WTC11 (cell line): ENCODE results near the gene PACS1. TPM values are rescaled to one million over a fixed set of nuclear protein-coding genes. Genes with fewer than 3 reads are reported as not detected.

Source experiments
- ATAC-seq: fragments of 200-7000 bp; cut with Tn5 transposase; 2 replicates; pipeline ENCODE4 v1.10.0; 2021; ENCODE audit warnings: mild to moderate bottlenecking, moderate library complexity
- CTCF ChIA-PET: fragments of 300-600 bp; sonication (Branson Sonifier 250); formaldehyde crosslinking; loops from one replicate; lab custom pipeline; 2021; ENCODE audit warnings: antibody characterized with exemption; lab: Charles Lee
- POLR2A ChIA-PET: fragments of 350-600 bp; sonication (Branson Sonifier 250); formaldehyde crosslinking; loops from one replicate; lab custom pipeline; 2021; ENCODE audit warnings: antibody characterized with exemption; lab: Charles Lee
- DNase-seq: peaks from one replicate; pipeline ENCODE4 v3.0.0; 2021; ENCODE audit warnings: low spot score
- H3K27ac Mint-ChIP-seq: 2 replicates; pipeline ENCODE4 v1.8.0; 2021; ENCODE audit warnings: mixed read lengths
- H3K27me3 Mint-ChIP-seq: 2 replicates; pipeline ENCODE4 v1.8.0; 2021; ENCODE audit warnings: low read depth, mild to moderate bottlenecking, moderate library complexity, mixed read lengths
- H3K36me3 Mint-ChIP-seq: 2 replicates; pipeline ENCODE4 v1.8.0; 2021; ENCODE audit warnings: mixed read lengths
- H3K4me1 Mint-ChIP-seq: 2 replicates; pipeline ENCODE4 v1.8.0; 2022; ENCODE audit warnings: mixed read lengths
- H3K4me3 Mint-ChIP-seq: 2 replicates; pipeline ENCODE4 v1.8.0; 2021; ENCODE audit warnings: mild to moderate bottlenecking, moderate library complexity, mixed read lengths
- H3K9me3 Mint-ChIP-seq: 2 replicates; pipeline ENCODE4 v1.8.0; 2021; ENCODE audit warnings: mixed read lengths
- AR ChIP-seq: fragments of 250-450 bp; sonication (Bioruptor Pico); IDR thresholded peaks from 2 replicates; pipeline ENCODE4 v1.9.0; 2021; ENCODE audit warnings: mild to moderate bottlenecking
- CBFB ChIP-seq: sonication (generic); formaldehyde crosslinking; IDR thresholded peaks from 2 replicates; pipeline ENCODE4 v1.8.1; 2022; ENCODE audit warnings: mild to moderate bottlenecking, low read depth, missing genetic modification reagents
- E2F4 ChIP-seq: sonication (generic); formaldehyde crosslinking; IDR thresholded peaks from 2 replicates; pipeline ENCODE4 v1.8.1; 2022; ENCODE audit warnings: low read depth, mild to moderate bottlenecking, moderate library complexity, missing genetic modification reagents, borderline replicate concordance
- ELF4 ChIP-seq: sonication (generic); formaldehyde crosslinking; IDR thresholded peaks from 2 replicates; pipeline ENCODE4 v1.8.1; 2022; ENCODE audit warnings: low read depth, mild to moderate bottlenecking, moderate library complexity, missing genetic modification reagents
- EMX1 ChIP-seq: fragments of 250-450 bp; sonication (Bioruptor Pico); IDR thresholded peaks from 2 replicates; pipeline ENCODE4 v1.8.0; 2021; ENCODE audit warnings: mild to moderate bottlenecking
- ESRRA ChIP-seq: sonication (generic); formaldehyde crosslinking; IDR thresholded peaks from 2 replicates; pipeline ENCODE4 v1.8.1; 2022; ENCODE audit warnings: mild to moderate bottlenecking, missing genetic modification reagents, borderline replicate concordance
- FOXK1 ChIP-seq: sonication (generic); formaldehyde crosslinking; IDR thresholded peaks from 2 replicates; pipeline ENCODE4 v1.8.0; 2022; ENCODE audit warnings: mild to moderate bottlenecking, moderate library complexity, missing genetic modification reagents
- GTF2I ChIP-seq: fragments of 250-450 bp; sonication (Bioruptor Pico); conservative IDR thresholded peaks from 2 replicates; pipeline ENCODE4 v1.4.0; 2021; ENCODE audit warnings: mild to moderate bottlenecking
- MAX ChIP-seq: sonication (generic); formaldehyde crosslinking; IDR thresholded peaks from 2 replicates; pipeline ENCODE4 v1.8.0; 2022; ENCODE audit warnings: mild to moderate bottlenecking, missing genetic modification reagents
- NR3C1 ChIP-seq: sonication (generic); formaldehyde crosslinking; conservative IDR thresholded peaks from 2 replicates; pipeline ENCODE4 v1.8.1; 2023; ENCODE audit warnings: low read depth, mild to moderate bottlenecking, missing genetic modification reagents
- OVOL2 ChIP-seq: fragments of 250-450 bp; sonication (Bioruptor Pico); IDR thresholded peaks from 2 replicates; pipeline ENCODE4 v1.9.0; 2021; ENCODE audit warnings: mild to moderate bottlenecking, borderline replicate concordance
- RELA ChIP-seq: sonication (generic); formaldehyde crosslinking; IDR thresholded peaks from 2 replicates; pipeline ENCODE4 v1.8.1; 2022; ENCODE audit warnings: missing genetic modification reagents, mild to moderate bottlenecking, borderline replicate concordance
- SMAD3 ChIP-seq: sonication (generic); formaldehyde crosslinking; IDR thresholded peaks from 2 replicates; pipeline ENCODE4 v1.8.0; 2022; ENCODE audit warnings: missing genetic modification reagents, mild to moderate bottlenecking, borderline replicate concordance
- SMAD4 ChIP-seq: sonication (generic); formaldehyde crosslinking; IDR thresholded peaks from 2 replicates; pipeline ENCODE4 v1.8.0; 2022; ENCODE audit warnings: mild to moderate bottlenecking, missing genetic modification reagents
- ZNF138 ChIP-seq: sonication (generic); formaldehyde crosslinking; conservative IDR thresholded peaks from 2 replicates; pipeline ENCODE4 v1.8.1; 2022; ENCODE audit warnings: mild to moderate bottlenecking, moderate library complexity, missing genetic modification reagents
- ZNF232 ChIP-seq: sonication (generic); formaldehyde crosslinking; IDR thresholded peaks from 2 replicates; pipeline ENCODE4 v1.8.0; 2022; ENCODE audit warnings: mild to moderate bottlenecking, missing genetic modification reagents
- ZNF317 ChIP-seq: sonication (generic); formaldehyde crosslinking; IDR thresholded peaks from 2 replicates; pipeline ENCODE4 v1.8.1; 2023; ENCODE audit warnings: low read depth, mild to moderate bottlenecking, moderate library complexity, missing genetic modification reagents, borderline replicate concordance
- ZNF425 ChIP-seq: fragments of 250-450 bp; sonication (Bioruptor Pico); conservative IDR thresholded peaks from 2 replicates; pipeline ENCODE4 v1.9.0; 2021; ENCODE audit warnings: mild to moderate bottlenecking
- total RNA-seq: library from RNA; stranded (reverse); gene quantifications from 3 replicates; pipeline ENCODE4 v1.2.3, GENCODE V29; 2021

The PACS1 gene
- total RNA-seq, 1 experiment from 2014 or later, result 34.8 TPM

- TF ChIP-seq AR (CRISPR knock-in tag), result no peak
- TF ChIP-seq OVOL2 (CRISPR knock-in tag), result no peak
- TF ChIP-seq ZNF232 (CRISPR knock-in tag), result no peak
Observed at GRCh38 chr11:66230156-66230555, 160.1 kb downstream of the PACS1 start (continued).

- no peak for TF ChIP-seq OVOL2 (CRISPR knock-in tag)
- TF ChIP-seq ELF4 (CRISPR knock-in tag), result no peak
- no peak for TF ChIP-seq E2F4 (CRISPR knock-in tag)
- TF ChIP-seq ZNF317 (CRISPR knock-in tag), result no peak
- no peak for TF ChIP-seq SMAD4 (CRISPR knock-in tag)
- Mint-ChIP-seq H3K36me3 (no peaks in the 10 kb centered on the region), H3K4me3 (no peak overlapping the region), H3K4me1 (peaks cover 19% of the 10 kb centered on the region), H3K9me3 (no peaks in the 10 kb centered on the region), H3K27ac (no peak overlapping the region), H3K27me3 (no peaks in the 10 kb centered on the region)
- ATAC-seq, result no peak
- DNase-seq, result no peak
- ChIA-PET POLR2A (no interaction called here), CTCF (interaction anchor here (1.5 kb wide), 1 partner anchor 9 kb away, joined by 9 read pairs; no protein-coding TSS in a partner anchor)
Observed at GRCh38 chr11:66230978-66231377, 160.9 kb downstream of the PACS1 start.

GRCh38 chr11:66231561-66231960, 161.5 kb downstream of the PACS1 start:
- TF ChIP-seq ESRRA (CRISPR knock-in tag), result no peak
- no peak for TF ChIP-seq SMAD3 (CRISPR knock-in tag)
- no peak for TF ChIP-seq NR3C1 (CRISPR knock-in tag)
- no peak for TF ChIP-seq RELA
- no peak for TF ChIP-seq GTF2I (CRISPR knock-in tag)
- no peak for TF ChIP-seq CBFB (CRISPR knock-in tag)
- TF ChIP-seq FOXK1 (CRISPR knock-in tag), result no peak
- ChIA-PET CTCF (interaction anchor here (1.5 kb wide), 1 partner anchor 9 kb away, joined by 9 read pairs; no protein-coding TSS in a partner anchor), POLR2A (no interaction called here)
- no peaks in the 10 kb centered on the region for H3K36me3 Mint-ChIP-seq
- no peak for DNase-seq
- H3K4me3 Mint-ChIP-seq, result no peak overlapping the region
- H3K9me3 Mint-ChIP-seq, result no peaks in the 10 kb centered on the region
- no peaks in the 10 kb centered on the region for H3K27me3 Mint-ChIP-seq
- ATAC-seq, result no peak
- peaks cover 19% of the 10 kb centered on the region for H3K4me1 Mint-ChIP-seq
- H3K27ac Mint-ChIP-seq, result peak overlapping the region; percentile 13; the same call in 1 of the 2 replicates

- DNase-seq, result no peak
- H3K27ac Mint-ChIP-seq, result no peak overlapping the region
- no peaks in the 10 kb centered on the region for H3K9me3 Mint-ChIP-seq
- H3K4me3 Mint-ChIP-seq, result no peak overlapping the region
- H3K36me3 Mint-ChIP-seq, result no peaks in the 10 kb centered on the region
- POLR2A ChIA-PET, result no interaction called here
- ATAC-seq, result no peak
- CTCF ChIA-PET, result interaction anchor here (0.9 to 3.1 kb wide), 2 partner anchors 10 to 50 kb away, joined by 3 to 12 read pairs; no protein-coding TSS in a partner anchor
- TF ChIP-seq MAX (CRISPR knock-in tag), result no peak
- TF ChIP-seq EMX1, result no peak
- TF ChIP-seq ZNF138 (CRISPR knock-in tag), result no peak
- no peak for TF ChIP-seq ZNF425 (CRISPR knock-in tag)
- TF ChIP-seq CBFB (CRISPR knock-in tag), result no peak
- peaks cover 19% of the 10 kb centered on the region for H3K4me1 Mint-ChIP-seq
- no peaks in the 10 kb centered on the region for H3K27me3 Mint-ChIP-seq
Observed at GRCh38 chr11:66232769-66233168, 162.7 kb downstream of the PACS1 start.
